ENCODE data around the gene MRPL42. TPM values are rescaled to one million over a fixed set of nuclear protein-coding genes. Genes with fewer than 3 reads are reported as not detected.

Gene MRPL42
- polyA plus RNA-seq, 1 donor (not counting 4 experiments of a cell fraction or from before 2014, with no cell fraction given) = 110 TPM

DNA sequence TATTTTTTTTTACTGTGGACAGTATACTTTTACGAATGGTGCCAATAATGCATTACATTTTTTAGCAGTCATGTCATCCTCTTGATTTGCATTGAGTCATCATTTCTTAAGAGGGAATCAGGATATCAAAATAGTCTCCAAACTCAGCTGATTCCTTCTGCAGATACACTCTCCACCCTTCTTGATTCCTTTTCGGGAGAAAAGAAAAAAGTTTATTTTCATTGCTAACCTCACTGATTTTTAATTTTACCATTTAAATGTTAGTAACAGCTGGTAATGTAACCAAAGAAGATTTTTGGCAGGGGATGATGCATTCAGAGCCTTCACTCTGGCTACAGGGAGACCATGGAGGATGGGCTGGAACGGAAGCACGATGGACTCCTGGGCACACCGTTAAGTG, 47.5 kb downstream of the MRPL42 start:
- Histone ChIP-seq H3K4me1 (ENCODE audit: control insufficient read depth, extremely low read depth, insufficient read depth, low read length) (peaks cover 5% of the 10 kb centered on the region), H3K27me3 (ENCODE audit: control insufficient read depth, extremely low read depth, insufficient read depth, low read length) (no peaks in the 10 kb centered on the region), H3K27ac (ENCODE audit: control insufficient read depth, insufficient read depth, low read length) (no peak overlapping the region), H3K36me3 (ENCODE audit: control insufficient read depth in 2 of 2, extremely low read depth in 1 of 2, insufficient read depth in 2 of 2, low read length in 2 of 2) (no peaks in the 10 kb centered on the region), H3K9me1 (ENCODE audit: control insufficient read depth, extremely low read depth, insufficient read depth, low read length) (no peaks in the 10 kb centered on the region), H3K4me2 (ENCODE audit: control insufficient read depth, extremely low read depth, insufficient read depth, low read depth, low read length) (no peak overlapping the region), H3K79me2 (ENCODE audit: control insufficient read depth, insufficient read depth, low read length) (no peaks in the 10 kb centered on the region), H4K20me1 (ENCODE audit: control insufficient read depth, extremely low read depth, insufficient read depth, low read length) (no peaks in the 10 kb centered on the region), H2AFZ (ENCODE audit: control insufficient read depth, low read length) (no peak overlapping the region), H3K9ac (ENCODE audit: control insufficient read depth, extremely low read depth, insufficient read depth, low read length) (no peak overlapping the region), H3K9me3 (ENCODE audit: control insufficient read depth, low read depth, low read length) (no peaks in the 10 kb centered on the region), H3K4me3 (ENCODE audit: control insufficient read depth in 2 of 3, extremely low read depth in 1 of 3, insufficient read depth in 2 of 3, low read depth in 1 of 3, low read length in 3 of 3) (no peak overlapping the region)
- dilution Hi-C loops (cut with MboI; ENCODE audit: extremely low pct_ligation_motif_present, low sequenced_read_pairs) = no loop called here
- DNase-seq (ENCODE audit: low read depth, low spot score) (no peak), FAIRE-seq (no peak)
- TF ChIP-seq, protein P1, sequence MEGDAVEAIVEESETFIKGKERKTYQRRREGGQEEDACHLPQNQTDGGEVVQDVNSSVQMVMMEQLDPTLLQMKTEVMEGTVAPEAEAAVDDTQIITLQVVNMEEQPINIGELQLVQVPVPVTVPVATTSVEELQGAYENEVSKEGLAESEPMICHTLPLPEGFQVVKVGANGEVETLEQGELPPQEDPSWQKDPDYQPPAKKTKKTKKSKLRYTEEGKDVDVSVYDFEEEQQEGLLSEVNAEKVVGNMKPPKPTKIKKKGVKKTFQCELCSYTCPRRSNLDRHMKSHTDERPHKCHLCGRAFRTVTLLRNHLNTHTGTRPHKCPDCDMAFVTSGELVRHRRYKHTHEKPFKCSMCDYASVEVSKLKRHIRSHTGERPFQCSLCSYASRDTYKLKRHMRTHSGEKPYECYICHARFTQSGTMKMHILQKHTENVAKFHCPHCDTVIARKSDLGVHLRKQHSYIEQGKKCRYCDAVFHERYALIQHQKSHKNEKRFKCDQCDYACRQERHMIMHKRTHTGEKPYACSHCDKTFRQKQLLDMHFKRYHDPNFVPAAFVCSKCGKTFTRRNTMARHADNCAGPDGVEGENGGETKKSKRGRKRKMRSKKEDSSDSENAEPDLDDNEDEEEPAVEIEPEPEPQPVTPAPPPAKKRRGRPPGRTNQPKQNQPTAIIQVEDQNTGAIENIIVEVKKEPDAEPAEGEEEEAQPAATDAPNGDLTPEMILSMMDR (optimal IDR thresholded peaks at IDR 0.05 in 1 of 3, IDR thresholded peaks at IDR 0.05 in 1 of 3, conservative IDR thresholded peaks at IDR 0.05 in 1 of 3; ENCODE audit: extremely low read depth in 1 of 3, insufficient read depth in 2 of 3, low read length in 3 of 3) = no peak
- no peak for TF ChIP-seq EZH2 (IDR thresholded peaks at IDR 0.05; ENCODE audit: low read length)

DNA sequence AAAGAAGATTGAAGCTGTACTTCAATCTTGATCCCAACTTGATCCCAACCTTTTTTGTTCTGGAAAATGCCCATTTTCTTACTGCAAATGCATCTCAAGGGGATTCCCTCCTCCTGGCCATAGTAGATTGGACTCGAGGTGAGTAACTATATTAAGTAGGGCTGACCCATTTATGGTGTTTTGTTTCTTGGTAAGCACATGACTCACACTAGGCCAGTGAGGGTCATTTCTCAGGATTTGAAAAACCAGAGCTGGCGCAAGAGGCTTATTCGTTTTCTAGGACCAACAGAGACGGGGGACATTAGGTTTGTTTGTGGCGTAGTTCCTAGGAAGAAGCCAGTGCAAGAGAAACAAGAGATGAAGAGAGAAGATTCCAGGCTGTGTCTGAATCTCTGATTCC, 51.4 kb downstream of the MRPL42 start:
- H2AFZ ChIP-seq (ENCODE audit: control insufficient read depth, low read length) = no peak overlapping the region
- no peaks in the 10 kb centered on the region for H3K79me2 ChIP-seq (ENCODE audit: control insufficient read depth, insufficient read depth, low read length)
- DNase-seq (ENCODE audit: low read depth, low spot score) (no peak), FAIRE-seq (no peak)
- dilution Hi-C loops (cut with MboI; ENCODE audit: extremely low pct_ligation_motif_present, low sequenced_read_pairs) = no loop called here
- H3K4me3 ChIP-seq (ENCODE audit: control insufficient read depth in 2 of 3, extremely low read depth in 1 of 3, insufficient read depth in 2 of 3, low read depth in 1 of 3, low read length in 3 of 3) = no peak overlapping the region
- H3K27ac ChIP-seq (ENCODE audit: control insufficient read depth, insufficient read depth, low read length) = no peak overlapping the region
- no peaks in the 10 kb centered on the region for H3K36me3 ChIP-seq (ENCODE audit: control insufficient read depth in 2 of 2, extremely low read depth in 1 of 2, insufficient read depth in 2 of 2, low read length in 2 of 2)
- H4K20me1 ChIP-seq (ENCODE audit: control insufficient read depth, extremely low read depth, insufficient read depth, low read length) = no peaks in the 10 kb centered on the region
- no peaks in the 10 kb centered on the region for H3K27me3 ChIP-seq (ENCODE audit: control insufficient read depth, extremely low read depth, insufficient read depth, low read length)
- no peaks in the 10 kb centered on the region for H3K9me3 ChIP-seq (ENCODE audit: control insufficient read depth, low read depth, low read length)
- H3K9ac ChIP-seq (ENCODE audit: control insufficient read depth, extremely low read depth, insufficient read depth, low read length) = no peak overlapping the region
- no peak overlapping the region for H3K4me2 ChIP-seq (ENCODE audit: control insufficient read depth, extremely low read depth, insufficient read depth, low read depth, low read length)
- TF ChIP-seq, protein P1 (optimal IDR thresholded peaks at IDR 0.05 in 1 of 3, IDR thresholded peaks at IDR 0.05 in 1 of 3, conservative IDR thresholded peaks at IDR 0.05 in 1 of 3; ENCODE audit: extremely low read depth in 1 of 3, insufficient read depth in 2 of 3, low read length in 3 of 3) = no peak
- no peak for TF ChIP-seq EZH2 (IDR thresholded peaks at IDR 0.05; ENCODE audit: low read length)
- H3K9me1 ChIP-seq (ENCODE audit: control insufficient read depth, extremely low read depth, insufficient read depth, low read length) = no peaks in the 10 kb centered on the region
- peaks cover 5% of the 10 kb centered on the region for H3K4me1 ChIP-seq (ENCODE audit: control insufficient read depth, extremely low read depth, insufficient read depth, low read length)

All from keratinocyte (primary cell).